Stimulated activated CD8-positive, alpha-beta memory T cell treated with anti-CD3 and anti-CD28 coated beads, Interleukin-15, amount 100 ng/mL, for 1 hour (primary cell): ENCODE measurements around the gene UBE2G2.

Source experiments
- DNase-seq: peaks from one replicate; pipeline ENCODE4 v3.0.0-alpha.2; 2020; ENCODE audit warnings: low read depth

UBE2G2 gene

GRCh38 chr21:44785620-44786335 is 15.8 kb downstream of the UBE2G2 start:
- DNase-seq: no peak

GRCh38 chr21:44784810-44785209 is 16.8 kb downstream of the UBE2G2 start:
- no peak for DNase-seq

GRCh38 chr21:44783020-44783696 is 18.5 kb downstream of the UBE2G2 start:
- DNase-seq: no peak

- DNase-seq: no peak
Observed at GRCh38 chr21:44780767-44781459, 20.7 kb downstream of the UBE2G2 start.

GRCh38 chr21:44780137-44780502 is 21.5 kb downstream of the UBE2G2 start:
- DNase-seq: no peak

GRCh38 chr21:44779417-44780136 is 22.0 kb downstream of the UBE2G2 start:
- DNase-seq: no peak

- DNase-seq: no peak
Observed at GRCh38 chr21:44778983-44779382, 22.6 kb downstream of the UBE2G2 start.

GRCh38 chr21:44778499-44778911 is 23.1 kb downstream of the UBE2G2 start:
- no peak for DNase-seq

- DNase-seq: no peak
Observed at GRCh38 chr21:44778094-44778493, 23.5 kb downstream of the UBE2G2 start.

GRCh38 chr21:44774972-44775371 is 26.6 kb downstream of the UBE2G2 start:
- DNase-seq: no peak

GRCh38 chr21:44773291-44773932 is 28.2 kb downstream of the UBE2G2 start:
- DNase-seq: no peak

- no peak for DNase-seq
Observed at GRCh38 chr21:44771896-44772525, 29.6 kb downstream of the UBE2G2 start.

GRCh38 chr21:44767834-44768831 is 33.5 kb downstream of the UBE2G2 start:
- DNase-seq: no peak

GRCh38 chr21:44766818-44767354 is 34.7 kb downstream of the UBE2G2 start:
- DNase-seq: no peak

GRCh38 chr21:44766014-44766817 is 35.4 kb downstream of the UBE2G2 start:
- DNase-seq: no peak

GRCh38 chr21:44765231-44766013 is 36.2 kb downstream of the UBE2G2 start:
- no peak for DNase-seq

- no peak for DNase-seq
Observed at GRCh38 chr21:44764319-44765230, 37.0 kb downstream of the UBE2G2 start.
